Spleen (tissue), 7 donors: ENCODE measurements around the gene OR2Z1.

Experiments used
- POLR2A ChIP-seq, 3 donors: fragments of 450-650 bp; IDR thresholded peaks; one replicate each; pipeline ENCODE4 v1.5.1; 2017; ENCODE audit warnings: antibody characterized with exemption in 3 of 3, mild to moderate bottlenecking in 1 of 3
- POLR2AphosphoS5 ChIP-seq, 3 donors: sonication (generic); formaldehyde crosslinking; IDR thresholded peaks; one replicate each; pipeline ENCODE4 v1.5.1; 2017; ENCODE audit warnings: antibody characterized with exemption in 3 of 3
- TF ChIP-seq, protein P1 (sequence below), 11 experiments: fragments of 200-600 bp in 7 of 11; fragments of 450-650 bp in 4 of 11; sonication (generic) in 4 of 11; IDR thresholded peaks in 8 of 11; conservative IDR thresholded peaks in 3 of 11; 1 replicate in 7 of 11; 2 replicates in 4 of 11; pipeline versions ENCODE4 v1.4.0 to v1.8.0; 2016 to 2021; ENCODE audit warnings: antibody characterized with exemption in 11 of 11, inconsistent platforms in 4 of 11, mild to moderate bottlenecking in 1 of 11
- donor health status: DM: no; HTN: no; CAD: no; lungs with moderate emphysema.
- donor health status: DM: no; HTN: no; CAD: no.
- donor health status: DM: no; HTN: no; CAD: no.

DNA sequence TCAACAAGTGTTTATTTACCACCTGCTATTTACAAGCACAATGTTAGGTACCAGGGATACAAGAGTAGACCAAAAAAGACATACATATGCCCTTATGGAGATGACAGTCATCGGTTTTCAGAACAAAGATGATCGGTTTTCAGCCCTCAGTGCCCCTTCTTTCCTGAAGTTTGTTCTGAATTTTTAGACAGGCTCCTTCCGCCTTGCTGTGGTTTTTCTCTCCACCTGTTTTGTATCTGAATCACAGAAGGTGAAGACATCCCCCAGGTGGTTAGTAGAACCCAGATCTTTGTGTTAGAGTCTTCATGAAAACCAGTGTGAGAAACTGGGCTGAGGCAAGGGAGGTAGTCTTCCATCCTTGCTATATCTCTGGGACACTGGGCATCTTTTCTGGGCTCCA, 46.4 kb upstream of the OR2Z1 start:
- no peak for TF ChIP-seq POLR2A (IDR thresholded peaks at IDR 0.05)
- no peak for TF ChIP-seq POLR2AphosphoS5 (IDR thresholded peaks at IDR 0.05)
- TF ChIP-seq, protein P1, sequence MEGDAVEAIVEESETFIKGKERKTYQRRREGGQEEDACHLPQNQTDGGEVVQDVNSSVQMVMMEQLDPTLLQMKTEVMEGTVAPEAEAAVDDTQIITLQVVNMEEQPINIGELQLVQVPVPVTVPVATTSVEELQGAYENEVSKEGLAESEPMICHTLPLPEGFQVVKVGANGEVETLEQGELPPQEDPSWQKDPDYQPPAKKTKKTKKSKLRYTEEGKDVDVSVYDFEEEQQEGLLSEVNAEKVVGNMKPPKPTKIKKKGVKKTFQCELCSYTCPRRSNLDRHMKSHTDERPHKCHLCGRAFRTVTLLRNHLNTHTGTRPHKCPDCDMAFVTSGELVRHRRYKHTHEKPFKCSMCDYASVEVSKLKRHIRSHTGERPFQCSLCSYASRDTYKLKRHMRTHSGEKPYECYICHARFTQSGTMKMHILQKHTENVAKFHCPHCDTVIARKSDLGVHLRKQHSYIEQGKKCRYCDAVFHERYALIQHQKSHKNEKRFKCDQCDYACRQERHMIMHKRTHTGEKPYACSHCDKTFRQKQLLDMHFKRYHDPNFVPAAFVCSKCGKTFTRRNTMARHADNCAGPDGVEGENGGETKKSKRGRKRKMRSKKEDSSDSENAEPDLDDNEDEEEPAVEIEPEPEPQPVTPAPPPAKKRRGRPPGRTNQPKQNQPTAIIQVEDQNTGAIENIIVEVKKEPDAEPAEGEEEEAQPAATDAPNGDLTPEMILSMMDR (IDR thresholded peaks at IDR 0.05 in 8 of 11, conservative IDR thresholded peaks at IDR 0.05 in 3 of 11), result no peak
